HG03521 (cell line): ENCODE data around the gene NPPB.
A peak's percentile ranks its signal among the peaks of the same experiment; 100 is the strongest.
"Not testable (repeated sequence)": the region's sequence is repeated elsewhere in the genome, so short reads cannot be mapped to it uniquely, and the experiment has no call there.

ENCODE experiments used
- ATAC-seq: cut with Tn5 transposase; IDR thresholded peaks from one replicate; pipeline ENCODE4 v1.9.1; 2021; ENCODE audit warnings: mild to moderate bottlenecking, moderate library complexity; ENCODE audit not compliant: unreplicated experiment

NPPB gene

GRCh38 chr1:11858613-11858967 lies at the start of gene NPPB:
NPPB (minus strand) TSS chr1:11858945; CDS start chr1:11858833, 112 bp downstream.
- ATAC-seq, result no peak

GRCh38 chr1:11908095-11908675 lies 49.4 kb upstream of the NPPB start:
- peak; percentile 37 for ATAC-seq

- ATAC-seq, result peak; percentile 36
These were observed 48.7 kb upstream of the NPPB start for GRCh38 chr1:11907275-11908094.

- no peak for ATAC-seq
These were observed 48.1 kb upstream of the NPPB start for GRCh38 chr1:11906870-11907269.

- no peak for ATAC-seq
These were observed 46.2 kb upstream of the NPPB start for GRCh38 chr1:11904978-11905377.

GRCh38 chr1:11904156-11904555 lies 45.4 kb upstream of the NPPB start:
- ATAC-seq, result not testable (repeated sequence)

GRCh38 chr1:11903210-11903609 lies 44.5 kb upstream of the NPPB start:
- no peak for ATAC-seq

- not testable (repeated sequence) for ATAC-seq
These were observed 42.7 kb upstream of the NPPB start for GRCh38 chr1:11901446-11901845.

GRCh38 chr1:11898831-11899467 lies 40.2 kb upstream of the NPPB start:
- no peak for ATAC-seq

- no peak for ATAC-seq
These were observed 39.5 kb upstream of the NPPB start for GRCh38 chr1:11898086-11898785.

GRCh38 chr1:11894501-11894900 lies 35.8 kb upstream of the NPPB start:
- ATAC-seq, result not testable (repeated sequence)

GRCh38 chr1:11893907-11894251 lies 35.1 kb upstream of the NPPB start:
- peak; percentile 62 for ATAC-seq

GRCh38 chr1:11891433-11892186 lies 32.9 kb upstream of the NPPB start:
- no peak for ATAC-seq

- ATAC-seq, result no peak
These were observed 30.1 kb upstream of the NPPB start for GRCh38 chr1:11888877-11889208.

GRCh38 chr1:11888206-11888876 lies 29.6 kb upstream of the NPPB start:
- ATAC-seq, result no peak

- no peak for ATAC-seq
These were observed 28.9 kb upstream of the NPPB start for GRCh38 chr1:11887666-11888007.

- ATAC-seq, result no peak
These were observed 28.4 kb upstream of the NPPB start for GRCh38 chr1:11886986-11887665.

GRCh38 chr1:11885916-11886315 lies 27.2 kb upstream of the NPPB start:
- no peak for ATAC-seq

GRCh38 chr1:11882814-11883538 lies 24.2 kb upstream of the NPPB start:
- ATAC-seq, result no peak
